HFF-Myc (cell line): ENCODE data around the gene WDR75.

Experiments used
- DNase-seq: peaks from one replicate; pipeline ENCODE4 v3.0.0-alpha.2; 2011; ENCODE audit warnings: low read depth; ENCODE audit errors: extremely low read depth
- H3K4me3 ChIP-seq: replicated peaks from 2 replicates; pipeline ENCODE4 v1.5.1; 2011; ENCODE audit warnings: low read depth, mild to moderate bottlenecking, control low read depth, low read length
- CTCF ChIP-seq: IDR thresholded peaks from 2 replicates; pipeline ENCODE4 v1.5.1; 2012; ENCODE audit warnings: mild to moderate bottlenecking, low read depth, low read length, control low read depth; ENCODE audit errors: missing control alignments

WDR75 gene

DNA sequence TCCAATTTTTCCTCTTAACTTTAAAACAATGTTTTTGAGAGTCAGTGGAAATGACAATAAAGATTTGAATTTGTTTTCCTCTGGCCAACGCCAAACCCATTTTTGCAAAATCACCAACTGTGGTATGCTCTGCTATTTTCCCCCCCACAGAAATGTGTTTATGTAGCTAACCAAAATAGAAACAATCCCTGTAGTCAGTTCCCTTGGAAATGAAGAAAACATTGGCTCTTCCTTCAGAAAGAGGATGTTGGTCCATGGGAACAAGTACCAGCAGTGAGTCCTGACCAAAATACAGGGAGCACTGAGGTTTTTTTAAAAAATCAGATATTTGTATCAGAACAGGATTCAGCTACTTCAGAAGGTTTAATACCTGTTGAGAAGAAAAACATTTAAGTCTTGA lies 74.0 kb downstream of the WDR75 start:
- H3K4me3 ChIP-seq: no peak overlapping the region
- no peak for TF ChIP-seq CTCF
- DNase-seq: no peak

- H3K4me3 ChIP-seq: no peak overlapping the region
- TF ChIP-seq CTCF: no peak
- DNase-seq: no peak
Measured at GRCh38 chr2:189516546-189516945, 75.3 kb downstream of the WDR75 start.

DNA sequence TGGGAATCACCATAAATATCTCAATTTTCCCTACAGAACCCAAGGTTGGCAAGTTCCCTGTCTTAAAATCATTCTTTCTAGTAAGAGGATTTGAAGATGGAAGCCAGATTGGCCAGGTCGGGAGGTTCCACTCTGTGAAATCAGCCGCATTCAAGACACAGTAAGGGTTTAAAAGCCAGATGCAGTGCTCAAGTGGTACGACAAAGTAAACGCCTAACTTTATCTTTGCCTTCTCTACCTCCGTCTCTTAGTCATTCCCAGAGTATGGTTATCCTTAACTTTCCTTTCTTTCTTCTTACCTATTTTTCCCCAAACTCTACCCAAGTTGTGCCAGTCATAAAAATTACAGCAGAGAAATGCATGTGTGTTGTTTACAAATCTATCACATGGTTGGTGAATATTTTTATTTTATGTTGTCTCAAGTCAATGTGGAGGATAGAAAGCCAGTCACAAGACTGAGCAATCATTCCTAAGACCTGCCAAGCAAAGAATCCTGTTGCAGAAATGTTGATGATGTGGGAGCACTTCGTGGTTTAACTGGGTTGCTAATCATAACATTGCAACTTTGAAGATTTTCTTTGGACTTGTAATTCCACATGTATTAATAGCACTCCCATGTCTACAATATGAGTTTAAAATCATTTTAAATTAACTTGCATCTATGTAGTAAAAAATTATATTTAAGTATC lies 76.7 kb downstream of the WDR75 start:
- H3K4me3 ChIP-seq: no peak overlapping the region
- no peak for TF ChIP-seq CTCF
- no peak for DNase-seq

- no peak for TF ChIP-seq CTCF
- no peak for DNase-seq
- H3K4me3 ChIP-seq: no peak overlapping the region
Measured at GRCh38 chr2:189519631-189520387, 78.5 kb downstream of the WDR75 start.

GRCh38 chr2:189521699-189522434 lies 80.6 kb downstream of the WDR75 start:
- no peak overlapping the region for H3K4me3 ChIP-seq
- TF ChIP-seq CTCF: no peak
- no peak for DNase-seq

- no peak overlapping the region for H3K4me3 ChIP-seq
- TF ChIP-seq CTCF: no peak
- no peak for DNase-seq
Measured at GRCh38 chr2:189522435-189523151, 81.3 kb downstream of the WDR75 start.
